Activated CD4-positive, alpha-beta T cell treated with anti-CD3 and anti-CD28 coated beads, Interleukin-2, Interleukin-4, amounts not matched to agents 100 ng/mL and 50 ng/mL, durations not matched to agents 16 hours and 8 hours (primary cell): ENCODE data around the gene DHRSX.

Experiments used
- DNase-seq: peaks from one replicate; pipeline ENCODE4 v3.0.0-alpha.2; 2020; ENCODE audit warnings: low spot score

The DHRSX gene

GRCh38 chrX:2452799-2453198 is 48.0 kb downstream of the DHRSX start:
- DNase-seq, result no peak

- no peak for DNase-seq
These were observed 48.4 kb downstream of the DHRSX start for GRCh38 chrX:2452317-2452784.

GRCh38 chrX:2451501-2452316 is 49.1 kb downstream of the DHRSX start:
- no peak for DNase-seq

- no peak for DNase-seq
These were observed 50.1 kb downstream of the DHRSX start for GRCh38 chrX:2450681-2451080.

GRCh38 chrX:2449135-2449886 is 51.5 kb downstream of the DHRSX start:
- no peak for DNase-seq

- DNase-seq, result no peak
These were observed 53.3 kb downstream of the DHRSX start for GRCh38 chrX:2447484-2447883.

- DNase-seq, result no peak
These were observed 54.0 kb downstream of the DHRSX start for GRCh38 chrX:2446815-2447214.

- DNase-seq, result no peak
These were observed 54.8 kb downstream of the DHRSX start for GRCh38 chrX:2445662-2446623.

- no peak for DNase-seq
These were observed 58.1 kb downstream of the DHRSX start for GRCh38 chrX:2442694-2443093.

GRCh38 chrX:2441466-2441865 is 59.3 kb downstream of the DHRSX start:
- DNase-seq, result no peak

GRCh38 chrX:2439613-2440012 is 61.2 kb downstream of the DHRSX start:
- DNase-seq, result no peak

- DNase-seq, result no peak
These were observed 65.3 kb downstream of the DHRSX start for GRCh38 chrX:2435465-2435864.

- DNase-seq, result no peak
These were observed 66.3 kb downstream of the DHRSX start for GRCh38 chrX:2434270-2435163.

GRCh38 chrX:2432298-2432863 is 68.4 kb downstream of the DHRSX start:
- no peak for DNase-seq

GRCh38 chrX:2430265-2430825 is 70.4 kb downstream of the DHRSX start:
- no peak for DNase-seq

GRCh38 chrX:2427737-2428136 is 73.0 kb downstream of the DHRSX start:
- no peak for DNase-seq

- DNase-seq, result no peak
These were observed 73.6 kb downstream of the DHRSX start for GRCh38 chrX:2427147-2427546.

GRCh38 chrX:2426289-2426882 is 74.4 kb downstream of the DHRSX start:
- no peak for DNase-seq

GRCh38 chrX:2425286-2426071 is 75.3 kb downstream of the DHRSX start:
- DNase-seq, result no peak
